Activated T-cell treated with anti-CD3 and anti-CD28 coated beads, Interleukin-2, amount 50 U/mL, for 1 hour (primary cell): ENCODE results near the gene TAS2R31.
"Not testable (repeated sequence)": the region's sequence is repeated elsewhere in the genome, so short reads cannot be mapped to it uniquely, and the experiment has no call there.

Source experiments
- DNase-seq: peaks from one replicate; pipeline ENCODE4 v3.0.0-alpha.2; 2020

Gene TAS2R31

GRCh38 chr12:11031307-11031706 lies at the start of gene TAS2R31:
Gene TAS2R31, minus strand, starts transcription at chr12:11031407. Its CDS starts 72 bp downstream, at chr12:11031335.
- DNase-seq = no peak

- DNase-seq = no peak
Observed at GRCh38 chr12:11078246-11078645, 47.0 kb upstream of the TAS2R31 start.

- DNase-seq = no peak
Observed at GRCh38 chr12:11075642-11076041, 44.4 kb upstream of the TAS2R31 start.

- no peak for DNase-seq
Observed at GRCh38 chr12:11071414-11071813, 40.2 kb upstream of the TAS2R31 start.

- DNase-seq = no peak
Observed at GRCh38 chr12:11070999-11071398, 39.8 kb upstream of the TAS2R31 start.

- no peak for DNase-seq
Observed at GRCh38 chr12:11069854-11070365, 38.7 kb upstream of the TAS2R31 start.

GRCh38 chr12:11067514-11067913 lies 36.3 kb upstream of the TAS2R31 start:
- no peak for DNase-seq

- DNase-seq = not testable (repeated sequence)
Observed at GRCh38 chr12:11062194-11062593, 31.0 kb upstream of the TAS2R31 start, which contains the start of gene TAS2R46. Gene TAS2R46, minus strand, starts transcription at chr12:11062294. Its CDS starts 0 bp downstream, at chr12:11062294.

- no peak for DNase-seq
Observed at GRCh38 chr12:11059784-11060183, 28.6 kb upstream of the TAS2R31 start.

GRCh38 chr12:11059041-11059440 lies 27.8 kb upstream of the TAS2R31 start:
- no peak for DNase-seq

GRCh38 chr12:11055306-11055705 lies 24.1 kb upstream of the TAS2R31 start:
- DNase-seq = no peak

- DNase-seq = not testable (repeated sequence)
Observed at GRCh38 chr12:11049806-11050531, 18.8 kb upstream of the TAS2R31 start.

- not testable (repeated sequence) for DNase-seq
Observed at GRCh38 chr12:11041366-11041765, 10.2 kb upstream of the TAS2R31 start.

- DNase-seq = no peak
Observed at GRCh38 chr12:11040162-11040561, 9.0 kb upstream of the TAS2R31 start.

- no peak for DNase-seq
Observed at GRCh38 chr12:11039171-11039570, 8.0 kb upstream of the TAS2R31 start.

GRCh38 chr12:11033959-11034358 lies 2.8 kb upstream of the TAS2R31 start:
- DNase-seq = not testable (repeated sequence)

GRCh38 chr12:11026118-11026517 lies 5.1 kb downstream of the TAS2R31 start:
- DNase-seq = no peak

- DNase-seq = no peak
Observed at GRCh38 chr12:11023387-11023786, 7.8 kb downstream of the TAS2R31 start.

- no peak for DNase-seq
Observed at GRCh38 chr12:11022520-11022919, 8.7 kb downstream of the TAS2R31 start, which contains the start of gene TAS2R19. Gene TAS2R19, minus strand, starts transcription at chr12:11022620. Its CDS starts 49 bp downstream, at chr12:11022571.

- no peak for DNase-seq
Observed at GRCh38 chr12:11016937-11017336, 14.3 kb downstream of the TAS2R31 start.

GRCh38 chr12:11015775-11016430 lies 15.3 kb downstream of the TAS2R31 start:
- no peak for DNase-seq

- no peak for DNase-seq
Observed at GRCh38 chr12:11014234-11014633, 17.0 kb downstream of the TAS2R31 start.

- no peak for DNase-seq
Observed at GRCh38 chr12:11007608-11008007, 23.6 kb downstream of the TAS2R31 start.

- no peak for DNase-seq
Observed at GRCh38 chr12:10998204-10998603, 33.0 kb downstream of the TAS2R31 start, which contains the start of gene TAS2R20. Gene TAS2R20, minus strand, starts transcription at chr12:10998304. Its CDS starts 429 bp downstream, at chr12:10997875.
